Measurements from ENCODE around the gene RNGTT.

The RNGTT gene

DNA sequence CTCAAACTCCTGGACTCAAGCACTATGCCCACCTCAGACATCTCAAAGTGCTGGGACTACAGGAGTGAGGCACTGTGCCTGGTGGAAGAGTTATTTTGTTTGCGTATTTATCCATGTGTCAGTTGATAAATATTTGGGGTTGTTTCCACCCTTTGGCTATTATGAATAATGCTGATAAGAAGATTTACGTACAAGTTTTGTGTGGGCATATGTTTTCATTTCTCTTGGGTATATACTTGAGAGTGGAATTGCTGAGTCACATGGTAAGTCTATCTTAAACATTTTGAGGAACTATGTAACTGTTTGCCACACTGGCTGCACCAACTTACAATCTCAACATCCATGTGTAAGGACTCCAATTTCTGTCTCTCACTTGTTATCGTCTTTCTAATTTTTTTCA, 200.3 kb downstream of the RNGTT start:
- TF ChIP-seq, protein P1, sequence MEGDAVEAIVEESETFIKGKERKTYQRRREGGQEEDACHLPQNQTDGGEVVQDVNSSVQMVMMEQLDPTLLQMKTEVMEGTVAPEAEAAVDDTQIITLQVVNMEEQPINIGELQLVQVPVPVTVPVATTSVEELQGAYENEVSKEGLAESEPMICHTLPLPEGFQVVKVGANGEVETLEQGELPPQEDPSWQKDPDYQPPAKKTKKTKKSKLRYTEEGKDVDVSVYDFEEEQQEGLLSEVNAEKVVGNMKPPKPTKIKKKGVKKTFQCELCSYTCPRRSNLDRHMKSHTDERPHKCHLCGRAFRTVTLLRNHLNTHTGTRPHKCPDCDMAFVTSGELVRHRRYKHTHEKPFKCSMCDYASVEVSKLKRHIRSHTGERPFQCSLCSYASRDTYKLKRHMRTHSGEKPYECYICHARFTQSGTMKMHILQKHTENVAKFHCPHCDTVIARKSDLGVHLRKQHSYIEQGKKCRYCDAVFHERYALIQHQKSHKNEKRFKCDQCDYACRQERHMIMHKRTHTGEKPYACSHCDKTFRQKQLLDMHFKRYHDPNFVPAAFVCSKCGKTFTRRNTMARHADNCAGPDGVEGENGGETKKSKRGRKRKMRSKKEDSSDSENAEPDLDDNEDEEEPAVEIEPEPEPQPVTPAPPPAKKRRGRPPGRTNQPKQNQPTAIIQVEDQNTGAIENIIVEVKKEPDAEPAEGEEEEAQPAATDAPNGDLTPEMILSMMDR (IDR thresholded peaks at IDR 0.05; ENCODE audit: control insufficient read depth, extremely low read depth, insufficient read depth), result no peak
- DNase-seq (ENCODE audit: low read depth), result no peak
- H3K4me3 ChIP-seq (ENCODE audit: low read depth, low read length), result no peak overlapping the region

DNA sequence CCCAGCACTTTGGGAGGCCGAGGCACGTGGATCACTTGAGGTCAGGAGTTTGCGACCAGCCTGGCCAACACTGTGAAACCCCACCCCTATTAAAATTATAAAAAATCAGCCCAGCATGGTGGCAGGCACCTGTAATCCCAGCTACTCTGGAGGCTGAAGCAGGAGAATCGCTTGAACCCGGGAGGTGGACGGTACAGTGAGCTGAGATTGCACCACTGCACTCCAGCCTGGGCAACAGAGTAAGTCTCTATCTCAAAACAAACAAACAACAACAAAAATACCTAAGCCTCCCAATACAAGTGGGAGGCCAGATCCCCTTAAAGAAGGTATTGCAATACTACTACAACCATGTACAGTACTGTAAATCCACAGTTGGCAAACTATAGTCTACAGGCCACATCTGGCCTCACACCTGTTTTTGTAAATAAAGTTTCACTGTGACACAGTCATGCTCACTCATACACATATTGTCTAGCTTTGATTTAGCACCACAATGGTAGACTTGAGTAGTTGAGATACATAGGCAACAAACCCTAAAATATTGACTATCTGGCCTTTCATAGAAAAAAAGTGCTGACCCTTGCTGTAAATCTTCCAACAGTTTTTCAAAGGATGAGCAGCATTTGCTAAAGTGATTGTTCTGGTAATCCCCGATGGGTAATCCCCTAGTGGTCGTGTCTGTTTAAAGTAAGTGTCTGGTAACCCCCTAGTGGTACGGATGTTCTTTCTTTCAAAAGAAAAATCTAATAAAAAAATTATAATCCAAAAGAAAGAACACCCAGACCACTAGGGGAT, 202.0 kb downstream of the RNGTT start:
- no peak for DNase-seq (ENCODE audit: low read depth)
- no peak overlapping the region for H3K4me3 ChIP-seq (ENCODE audit: low read depth, low read length)
- TF ChIP-seq, protein P1 (IDR thresholded peaks at IDR 0.05; ENCODE audit: control insufficient read depth, extremely low read depth, insufficient read depth), result no peak

DNA sequence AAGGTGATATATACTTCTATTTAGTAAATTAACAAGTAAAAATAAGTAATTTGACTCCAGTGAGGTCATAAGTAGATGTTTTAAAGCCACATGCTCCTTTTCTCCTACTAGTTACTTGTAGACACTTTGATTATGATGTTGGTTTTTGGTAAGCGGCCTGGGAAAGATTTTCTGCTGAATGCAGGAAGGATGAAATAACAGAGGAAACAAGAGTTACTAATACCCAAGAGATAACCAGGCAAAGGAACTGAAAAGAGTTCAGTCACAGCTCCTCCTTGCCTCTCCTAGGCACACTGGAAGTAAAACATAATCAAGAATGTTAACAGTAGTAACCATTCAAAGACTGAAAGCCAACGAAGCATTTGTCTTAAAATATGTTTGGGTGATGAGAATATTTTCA, 203.3 kb downstream of the RNGTT start:
- H3K4me3 ChIP-seq (ENCODE audit: low read depth, low read length), result no peak overlapping the region
- TF ChIP-seq, protein P1 (IDR thresholded peaks at IDR 0.05; ENCODE audit: control insufficient read depth, extremely low read depth, insufficient read depth), result no peak
- DNase-seq (ENCODE audit: low read depth), result no peak

DNA sequence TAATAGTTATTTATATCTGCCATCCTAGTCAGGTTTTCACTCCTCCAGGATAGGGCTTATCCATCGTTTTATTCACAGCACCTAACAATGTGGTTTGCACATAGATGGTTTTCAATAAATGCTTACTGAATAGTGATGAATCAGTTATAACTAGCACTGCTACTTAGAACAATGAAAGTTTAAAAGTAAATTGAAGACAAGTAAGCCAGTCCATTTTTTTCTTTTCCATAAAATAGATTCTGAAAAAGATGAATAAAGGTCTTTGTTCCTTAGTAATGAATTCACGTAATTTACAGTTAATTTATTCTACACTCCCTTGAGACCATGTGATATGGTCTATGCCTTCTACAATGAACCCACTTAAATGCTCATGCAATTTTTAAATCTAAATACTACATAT, 212.5 kb downstream of the RNGTT start:
- no peak for DNase-seq (ENCODE audit: low read depth)
- TF ChIP-seq, protein P1 (IDR thresholded peaks at IDR 0.05; ENCODE audit: control insufficient read depth, extremely low read depth, insufficient read depth), result no peak
- H3K4me3 ChIP-seq (ENCODE audit: low read depth, low read length), result no peak overlapping the region

DNA sequence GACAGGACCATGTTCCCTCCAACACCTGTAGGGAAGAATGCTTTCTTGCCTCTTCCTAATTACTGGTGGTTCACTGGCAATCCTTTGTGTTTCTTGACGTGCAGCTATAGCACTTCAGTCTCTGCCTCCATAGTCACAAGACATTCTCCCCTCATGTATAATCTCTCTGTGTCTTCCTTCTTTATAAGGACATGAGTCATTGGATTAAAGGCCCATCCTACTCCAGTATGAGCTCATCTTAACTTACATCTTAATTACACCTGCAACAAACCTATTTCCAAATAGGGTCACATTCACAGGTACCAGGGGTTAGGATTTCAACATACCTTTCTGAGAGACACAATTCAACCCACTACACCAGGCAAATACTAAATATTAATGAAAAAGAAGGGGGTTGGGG, 213.6 kb downstream of the RNGTT start:
- no peak overlapping the region for H3K4me3 ChIP-seq (ENCODE audit: low read depth, low read length)
- no peak for DNase-seq (ENCODE audit: low read depth)
- TF ChIP-seq, protein P1 (IDR thresholded peaks at IDR 0.05; ENCODE audit: control insufficient read depth, extremely low read depth, insufficient read depth), result no peak

DNA sequence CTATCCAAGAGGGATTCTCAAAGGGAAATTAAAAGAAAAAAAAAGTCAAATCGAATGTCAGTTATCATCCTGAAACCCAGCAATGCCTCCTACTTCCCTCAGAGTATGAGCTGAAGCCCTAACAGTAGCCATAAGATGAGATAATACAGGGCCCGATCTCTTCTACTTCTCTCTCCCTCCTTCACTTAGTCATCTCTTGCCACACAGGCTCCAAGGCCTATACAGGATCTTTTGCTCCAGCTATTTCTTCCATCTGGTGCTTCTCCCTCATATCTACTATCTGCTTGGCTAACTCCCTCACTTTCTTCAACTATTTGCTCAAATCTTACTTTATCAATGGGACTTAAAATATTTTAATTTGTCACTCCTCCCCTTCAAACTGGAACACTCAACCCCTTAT, 215.3 kb downstream of the RNGTT start:
- TF ChIP-seq, protein P1 (IDR thresholded peaks at IDR 0.05; ENCODE audit: control insufficient read depth, extremely low read depth, insufficient read depth), result no peak
- no peak overlapping the region for H3K4me3 ChIP-seq (ENCODE audit: low read depth, low read length)
- DNase-seq (ENCODE audit: low read depth), result no peak

DNA sequence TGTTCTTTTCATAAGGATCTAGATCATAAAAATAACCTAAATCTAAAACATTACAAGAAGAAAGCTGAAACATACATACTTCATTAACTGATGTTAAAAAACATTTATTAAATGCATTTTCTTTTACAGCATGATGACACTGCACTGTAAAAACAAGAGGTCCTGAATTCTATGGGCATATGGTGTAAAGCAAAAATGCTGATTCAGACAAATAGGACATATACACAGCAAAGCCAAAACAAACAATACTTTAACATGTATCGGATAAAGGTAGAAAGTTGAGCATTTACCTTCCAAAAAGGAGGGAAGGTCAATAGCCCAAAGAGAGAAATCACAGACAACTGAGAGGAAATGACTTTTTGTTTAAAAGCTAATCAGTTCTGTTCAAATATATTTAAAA, 221.5 kb downstream of the RNGTT start:
- no peak for DNase-seq (ENCODE audit: low read depth)
- TF ChIP-seq, protein P1 (IDR thresholded peaks at IDR 0.05; ENCODE audit: control insufficient read depth, extremely low read depth, insufficient read depth), result no peak
- no peak overlapping the region for H3K4me3 ChIP-seq (ENCODE audit: low read depth, low read length)

All from LNCaP clone FGC (cell line).